Measurements from ENCODE around the gene TMEFF2.

TMEFF2 gene

DNA sequence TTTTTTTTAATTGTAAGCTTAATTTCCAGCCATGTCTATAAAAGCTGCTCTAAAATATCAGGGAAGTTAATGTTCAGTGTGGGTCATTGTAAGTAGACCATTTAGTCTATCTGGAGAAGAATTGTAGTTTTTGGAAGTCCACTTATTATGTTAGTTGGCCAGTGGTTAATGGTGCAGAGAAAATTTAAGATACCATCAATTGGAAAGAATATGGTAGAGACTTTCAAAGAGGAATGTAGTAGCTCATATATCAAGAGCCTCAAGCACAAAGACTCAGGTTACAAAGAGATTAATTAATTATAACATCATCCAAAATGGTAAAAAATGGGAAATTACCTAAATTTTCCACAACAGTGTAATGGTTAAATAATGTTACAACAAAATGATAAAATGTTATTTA is 220.1 kb downstream of the TMEFF2 start:
- H3K4me1 ChIP-seq (ENCODE audit: control insufficient read depth, insufficient read depth, low read length) = no peaks in the 10 kb centered on the region
- H3K4me3 ChIP-seq (ENCODE audit: low read depth, low read length) = no peak overlapping the region
- no peak overlapping the region for H3K27ac ChIP-seq (ENCODE audit: extremely low read depth, low read depth, low read length)
- ChIA-PET POLR2A (no interaction called here), CTCF (interaction anchor here (0.7 kb wide), 1 partner anchor 923 kb away, joined by 3 read pairs; no protein-coding TSS in a partner anchor)
- no peak for TF ChIP-seq ZNF140 (tag by site-specific recombination; IDR thresholded peaks at IDR 0.05)
- TF ChIP-seq ZNF677 (tag by site-specific recombination; IDR thresholded peaks at IDR 0.05) = no peak
- TF ChIP-seq, protein P1, sequence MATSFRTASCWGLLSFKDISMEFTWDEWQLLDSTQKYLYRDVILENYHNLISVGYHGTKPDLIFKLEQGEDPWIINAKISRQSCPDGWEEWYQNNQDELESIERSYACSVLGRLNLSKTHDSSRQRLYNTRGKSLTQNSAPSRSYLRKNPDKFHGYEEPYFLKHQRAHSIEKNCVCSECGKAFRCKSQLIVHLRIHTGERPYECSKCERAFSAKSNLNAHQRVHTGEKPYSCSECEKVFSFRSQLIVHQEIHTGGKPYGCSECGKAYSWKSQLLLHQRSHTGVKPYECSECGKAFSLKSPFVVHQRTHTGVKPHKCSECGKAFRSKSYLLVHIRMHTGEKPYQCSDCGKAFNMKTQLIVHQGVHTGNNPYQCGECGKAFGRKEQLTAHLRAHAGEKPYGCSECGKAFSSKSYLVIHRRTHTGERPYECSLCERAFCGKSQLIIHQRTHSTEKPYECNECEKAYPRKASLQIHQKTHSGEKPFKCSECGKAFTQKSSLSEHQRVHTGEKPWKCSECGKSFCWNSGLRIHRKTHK (tag by site-specific recombination; IDR thresholded peaks at IDR 0.05) = no peak
- TF ChIP-seq, protein P2, sequence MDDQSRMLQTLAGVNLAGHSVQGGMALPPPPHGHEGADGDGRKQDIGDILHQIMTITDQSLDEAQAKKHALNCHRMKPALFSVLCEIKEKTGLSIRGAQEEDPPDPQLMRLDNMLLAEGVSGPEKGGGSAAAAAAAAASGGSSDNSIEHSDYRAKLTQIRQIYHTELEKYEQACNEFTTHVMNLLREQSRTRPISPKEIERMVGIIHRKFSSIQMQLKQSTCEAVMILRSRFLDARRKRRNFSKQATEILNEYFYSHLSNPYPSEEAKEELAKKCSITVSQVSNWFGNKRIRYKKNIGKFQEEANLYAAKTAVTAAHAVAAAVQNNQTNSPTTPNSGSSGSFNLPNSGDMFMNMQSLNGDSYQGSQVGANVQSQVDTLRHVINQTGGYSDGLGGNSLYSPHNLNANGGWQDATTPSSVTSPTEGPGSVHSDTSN (CRISPR knock-in tag; IDR thresholded peaks at IDR 0.05) = no peak
- no peaks in the 10 kb centered on the region for H3K36me3 ChIP-seq (ENCODE audit: control insufficient read depth in 2 of 2, insufficient read depth in 1 of 2, low read length in 2 of 2)
- no peaks in the 10 kb centered on the region for H3K9me3 ChIP-seq (ENCODE audit: control insufficient read depth, insufficient read depth, low read depth, low read length)

DNA sequence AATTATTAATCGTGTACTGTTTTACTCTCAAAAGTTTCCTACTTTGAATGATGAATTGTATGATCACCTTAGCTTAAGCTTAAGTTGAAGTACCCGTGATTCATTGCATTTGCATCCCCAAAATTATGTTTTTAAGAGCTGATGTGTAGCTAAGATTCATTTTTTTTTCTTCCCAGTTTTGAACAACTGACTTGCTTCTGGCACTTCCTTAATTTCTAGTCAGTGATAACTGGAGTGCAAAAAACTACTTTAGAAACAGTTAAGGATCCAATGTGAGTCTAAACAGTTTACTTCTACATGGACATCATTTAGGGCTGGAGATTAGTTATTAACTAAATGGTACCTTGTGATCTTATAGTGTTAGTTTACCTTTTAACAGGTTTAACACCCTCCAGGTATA is 223.9 kb downstream of the TMEFF2 start:
- POLR2A ChIA-PET = no interaction called here
- H3K27ac ChIP-seq (ENCODE audit: extremely low read depth, low read depth, low read length) = no peak overlapping the region
- no peak overlapping the region for H3K4me3 ChIP-seq (ENCODE audit: low read depth, low read length)
- CTCF ChIA-PET = interaction anchor here (1.3 kb wide), 1 partner anchor 39 kb away, joined by 4 read pairs; no protein-coding TSS in a partner anchor
- no peaks in the 10 kb centered on the region for H3K4me1 ChIP-seq (ENCODE audit: control insufficient read depth, insufficient read depth, low read length)
- H3K9me3 ChIP-seq (ENCODE audit: control insufficient read depth, insufficient read depth, low read depth, low read length) = no peaks in the 10 kb centered on the region
- H3K36me3 ChIP-seq (ENCODE audit: control insufficient read depth in 2 of 2, insufficient read depth in 1 of 2, low read length in 2 of 2) = no peaks in the 10 kb centered on the region
- no peak for TF ChIP-seq ZNF660 (tag by site-specific recombination; IDR thresholded peaks at IDR 0.05)
- TF ChIP-seq, protein P3, sequence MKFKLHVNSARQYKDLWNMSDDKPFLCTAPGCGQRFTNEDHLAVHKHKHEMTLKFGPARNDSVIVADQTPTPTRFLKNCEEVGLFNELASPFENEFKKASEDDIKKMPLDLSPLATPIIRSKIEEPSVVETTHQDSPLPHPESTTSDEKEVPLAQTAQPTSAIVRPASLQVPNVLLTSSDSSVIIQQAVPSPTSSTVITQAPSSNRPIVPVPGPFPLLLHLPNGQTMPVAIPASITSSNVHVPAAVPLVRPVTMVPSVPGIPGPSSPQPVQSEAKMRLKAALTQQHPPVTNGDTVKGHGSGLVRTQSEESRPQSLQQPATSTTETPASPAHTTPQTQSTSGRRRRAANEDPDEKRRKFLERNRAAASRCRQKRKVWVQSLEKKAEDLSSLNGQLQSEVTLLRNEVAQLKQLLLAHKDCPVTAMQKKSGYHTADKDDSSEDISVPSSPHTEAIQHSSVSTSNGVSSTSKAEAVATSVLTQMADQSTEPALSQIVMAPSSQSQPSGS (tag by site-specific recombination; IDR thresholded peaks at IDR 0.05; ENCODE audit: low read depth) = no peak
- TF ChIP-seq ZNF133 (tag by site-specific recombination; IDR thresholded peaks at IDR 0.05) = no peak
- no peak for TF ChIP-seq ZNF157 (tag by site-specific recombination; IDR thresholded peaks at IDR 0.05)
- no peak for TF ChIP-seq ZNF37A (tag by site-specific recombination; IDR thresholded peaks at IDR 0.05)
- no peak for TF ChIP-seq ZNF624 (tag by site-specific recombination; IDR thresholded peaks at IDR 0.05)
- no peak for TF ChIP-seq KLF9 (tag by site-specific recombination; IDR thresholded peaks at IDR 0.05; ENCODE audit: low read depth)
- no peak for TF ChIP-seq ZNF23 (tag by site-specific recombination; IDR thresholded peaks at IDR 0.05; ENCODE audit: borderline replicate concordance)
- TF ChIP-seq ZBTB8A (tag by site-specific recombination; IDR thresholded peaks at IDR 0.05) = no peak
- TF ChIP-seq ZNF174 (tag by site-specific recombination; IDR thresholded peaks at IDR 0.05) = no peak
- TF ChIP-seq ZNF423 (tag by site-specific recombination; IDR thresholded peaks at IDR 0.05) = no peak
- TF ChIP-seq ZNF341 (tag by site-specific recombination; IDR thresholded peaks at IDR 0.05; ENCODE audit: low read depth) = no peak
- TF ChIP-seq ZNF514 (tag by site-specific recombination; IDR thresholded peaks at IDR 0.05) = no peak
- TF ChIP-seq, protein P4, sequence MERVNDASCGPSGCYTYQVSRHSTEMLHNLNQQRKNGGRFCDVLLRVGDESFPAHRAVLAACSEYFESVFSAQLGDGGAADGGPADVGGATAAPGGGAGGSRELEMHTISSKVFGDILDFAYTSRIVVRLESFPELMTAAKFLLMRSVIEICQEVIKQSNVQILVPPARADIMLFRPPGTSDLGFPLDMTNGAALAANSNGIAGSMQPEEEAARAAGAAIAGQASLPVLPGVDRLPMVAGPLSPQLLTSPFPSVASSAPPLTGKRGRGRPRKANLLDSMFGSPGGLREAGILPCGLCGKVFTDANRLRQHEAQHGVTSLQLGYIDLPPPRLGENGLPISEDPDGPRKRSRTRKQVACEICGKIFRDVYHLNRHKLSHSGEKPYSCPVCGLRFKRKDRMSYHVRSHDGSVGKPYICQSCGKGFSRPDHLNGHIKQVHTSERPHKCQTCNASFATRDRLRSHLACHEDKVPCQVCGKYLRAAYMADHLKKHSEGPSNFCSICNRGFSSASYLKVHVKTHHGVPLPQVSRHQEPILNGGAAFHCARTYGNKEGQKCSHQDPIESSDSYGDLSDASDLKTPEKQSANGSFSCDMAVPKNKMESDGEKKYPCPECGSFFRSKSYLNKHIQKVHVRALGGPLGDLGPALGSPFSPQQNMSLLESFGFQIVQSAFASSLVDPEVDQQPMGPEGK (tag by site-specific recombination; IDR thresholded peaks at IDR 0.05) = no peak
- TF ChIP-seq OVOL3 (tag by site-specific recombination; IDR thresholded peaks at IDR 0.05) = no peak

All from HEK293 (cell line).